ENCODE data around the gene PCDHB16. TPM values are rescaled to one million over a fixed set of nuclear protein-coding genes. Genes with fewer than 3 reads are reported as not detected.
"Not testable (repeated sequence)": the region's sequence is repeated elsewhere in the genome, so short reads cannot be mapped to it uniquely, and the experiment has no call there.

Gene PCDHB16
- total and polyA plus RNA-seq, 2 donors (not counting 1 experiment from before 2014, with no cell fraction given), result 1.5 TPM

DNA sequence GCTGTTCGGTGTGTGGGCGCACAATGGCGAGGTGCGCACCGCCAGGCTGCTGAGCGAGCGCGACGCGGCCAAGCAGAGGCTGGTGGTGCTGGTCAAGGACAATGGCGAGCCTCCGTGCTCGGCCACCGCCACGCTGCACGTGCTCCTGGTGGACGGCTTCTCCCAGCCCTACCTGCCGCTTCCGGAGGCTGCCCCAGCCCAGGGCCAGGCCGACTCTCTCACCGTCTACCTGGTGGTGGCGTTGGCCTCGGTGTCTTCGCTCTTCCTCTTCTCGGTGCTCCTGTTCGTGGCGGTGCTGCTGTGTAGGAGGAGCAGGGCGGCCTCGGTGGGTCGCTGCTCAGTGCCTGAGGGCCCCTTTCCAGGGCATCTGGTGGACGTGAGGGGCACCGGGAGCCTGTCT, 2.3 kb upstream of the PCDHB16 start:
- H3K4me1 ChIP-seq (ENCODE audit: control insufficient read depth, extremely low read depth, insufficient read depth, low read length); H3K4me2 ChIP-seq (ENCODE audit: extremely low read depth, insufficient read depth, low read length); H3K4me3 ChIP-seq (replicated peaks in 1 of 4; ENCODE audit: control extremely low read depth in 1 of 4, insufficient read depth in 1 of 4, low read depth in 3 of 4, low read length in 4 of 4); H3K36me3 ChIP-seq (ENCODE audit: control insufficient read depth, insufficient read depth, low read length); H2AFZ ChIP-seq (ENCODE audit: low read length); DNase-seq (ENCODE audit: low read depth in 2 of 2); H3K27ac ChIP-seq (ENCODE audit: insufficient read depth, low read length); H3K9me3 ChIP-seq (ENCODE audit: control insufficient read depth, insufficient read depth, low read depth, low read length); H3K79me2 ChIP-seq (ENCODE audit: control insufficient read depth, insufficient read depth, low read length); H4K20me1 ChIP-seq (ENCODE audit: control insufficient read depth, extremely low read depth, insufficient read depth, low read length); H3K27me3 ChIP-seq (ENCODE audit: control insufficient read depth, insufficient read depth, low read length); H3K9ac ChIP-seq (ENCODE audit: insufficient read depth, low read length): not testable (repeated sequence)

DNA sequence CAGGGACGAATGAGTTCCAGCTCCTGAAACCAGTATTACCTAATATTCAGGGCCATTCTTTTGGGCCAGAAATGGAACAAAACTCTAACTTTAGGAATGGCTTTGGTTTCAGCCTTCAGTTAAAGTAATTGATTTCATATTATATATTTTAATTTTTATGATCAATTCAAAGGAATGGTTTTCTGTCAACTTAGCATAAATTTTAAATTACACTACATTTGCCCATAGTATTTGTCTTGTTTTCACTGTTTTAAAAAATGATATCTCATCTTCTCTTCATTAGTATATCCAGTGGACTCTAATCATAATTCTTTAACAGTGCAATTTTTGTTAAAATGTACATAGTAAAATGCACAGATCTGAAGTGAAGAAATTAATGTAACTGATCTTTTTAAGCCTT, 1.9 kb upstream of the PCDHB16 start:
- Histone ChIP-seq H3K4me2 (ENCODE audit: extremely low read depth, insufficient read depth, low read length) (no peak overlapping the region), H4K20me1 (ENCODE audit: control insufficient read depth, extremely low read depth, insufficient read depth, low read length) (no peaks in the 10 kb centered on the region), H3K4me3 (replicated peaks in 1 of 4; ENCODE audit: control extremely low read depth in 1 of 4, insufficient read depth in 1 of 4, low read depth in 3 of 4, low read length in 4 of 4) (no peak overlapping the region), H3K27ac (ENCODE audit: insufficient read depth, low read length) (no peak overlapping the region), H3K79me2 (ENCODE audit: control insufficient read depth, insufficient read depth, low read length) (no peaks in the 10 kb centered on the region), H3K36me3 (ENCODE audit: control insufficient read depth, insufficient read depth, low read length) (no peaks in the 10 kb centered on the region), H3K4me1 (ENCODE audit: control insufficient read depth, extremely low read depth, insufficient read depth, low read length) (no peaks in the 10 kb centered on the region), H3K9ac (ENCODE audit: insufficient read depth, low read length) (no peak overlapping the region), H3K27me3 (ENCODE audit: control insufficient read depth, insufficient read depth, low read length) (no peaks in the 10 kb centered on the region), H3K9me3 (ENCODE audit: control insufficient read depth, insufficient read depth, low read depth, low read length) (no peaks in the 10 kb centered on the region), H2AFZ (ENCODE audit: low read length) (no peak overlapping the region)
- DNase-seq (ENCODE audit: low read depth in 2 of 2), result no peak
- TF ChIP-seq EZH2 (IDR thresholded peaks at IDR 0.05; ENCODE audit: low read length, missing control alignments), result no peak
- TF ChIP-seq, protein P1, sequence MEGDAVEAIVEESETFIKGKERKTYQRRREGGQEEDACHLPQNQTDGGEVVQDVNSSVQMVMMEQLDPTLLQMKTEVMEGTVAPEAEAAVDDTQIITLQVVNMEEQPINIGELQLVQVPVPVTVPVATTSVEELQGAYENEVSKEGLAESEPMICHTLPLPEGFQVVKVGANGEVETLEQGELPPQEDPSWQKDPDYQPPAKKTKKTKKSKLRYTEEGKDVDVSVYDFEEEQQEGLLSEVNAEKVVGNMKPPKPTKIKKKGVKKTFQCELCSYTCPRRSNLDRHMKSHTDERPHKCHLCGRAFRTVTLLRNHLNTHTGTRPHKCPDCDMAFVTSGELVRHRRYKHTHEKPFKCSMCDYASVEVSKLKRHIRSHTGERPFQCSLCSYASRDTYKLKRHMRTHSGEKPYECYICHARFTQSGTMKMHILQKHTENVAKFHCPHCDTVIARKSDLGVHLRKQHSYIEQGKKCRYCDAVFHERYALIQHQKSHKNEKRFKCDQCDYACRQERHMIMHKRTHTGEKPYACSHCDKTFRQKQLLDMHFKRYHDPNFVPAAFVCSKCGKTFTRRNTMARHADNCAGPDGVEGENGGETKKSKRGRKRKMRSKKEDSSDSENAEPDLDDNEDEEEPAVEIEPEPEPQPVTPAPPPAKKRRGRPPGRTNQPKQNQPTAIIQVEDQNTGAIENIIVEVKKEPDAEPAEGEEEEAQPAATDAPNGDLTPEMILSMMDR (conservative IDR thresholded peaks at IDR 0.05 in 1 of 2, IDR thresholded peaks at IDR 0.05 in 1 of 2; ENCODE audit: low read depth in 1 of 2, low read length in 2 of 2), result no peak

DNA sequence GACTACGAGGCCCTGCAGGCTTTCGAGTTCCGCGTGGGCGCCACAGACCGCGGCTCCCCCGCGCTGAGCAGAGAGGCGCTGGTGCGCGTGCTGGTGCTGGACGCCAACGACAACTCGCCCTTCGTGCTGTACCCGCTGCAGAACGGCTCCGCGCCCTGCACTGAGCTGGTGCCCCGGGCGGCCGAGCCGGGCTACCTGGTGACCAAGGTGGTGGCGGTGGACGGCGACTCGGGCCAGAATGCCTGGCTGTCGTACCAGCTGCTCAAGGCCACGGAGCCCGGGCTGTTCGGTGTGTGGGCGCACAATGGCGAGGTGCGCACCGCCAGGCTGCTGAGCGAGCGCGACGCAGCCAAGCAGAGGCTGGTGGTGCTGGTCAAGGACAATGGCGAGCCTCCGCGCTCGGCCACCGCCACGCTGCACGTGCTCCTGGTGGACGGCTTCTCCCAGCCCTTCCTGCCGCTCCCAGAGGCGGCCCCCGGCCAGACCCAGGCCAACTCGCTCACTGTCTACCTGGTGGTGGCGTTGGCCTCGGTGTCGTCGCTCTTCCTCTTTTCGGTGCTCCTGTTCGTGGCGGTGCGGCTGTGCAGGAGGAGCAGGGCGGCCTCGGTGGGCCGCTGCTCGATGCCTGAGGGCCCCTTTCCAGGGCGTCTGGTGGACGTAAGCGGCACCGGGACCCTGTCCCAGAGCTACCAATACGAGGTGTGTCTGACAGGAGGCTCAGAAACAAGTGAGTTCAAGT, 2.1 kb downstream of the PCDHB16 start:
- H3K9me3 ChIP-seq (ENCODE audit: control insufficient read depth, insufficient read depth, low read depth, low read length); H3K4me2 ChIP-seq (ENCODE audit: extremely low read depth, insufficient read depth, low read length); H3K9ac ChIP-seq (ENCODE audit: insufficient read depth, low read length); H3K27me3 ChIP-seq (ENCODE audit: control insufficient read depth, insufficient read depth, low read length); H4K20me1 ChIP-seq (ENCODE audit: control insufficient read depth, extremely low read depth, insufficient read depth, low read length); DNase-seq (ENCODE audit: low read depth in 2 of 2); H3K4me1 ChIP-seq (ENCODE audit: control insufficient read depth, extremely low read depth, insufficient read depth, low read length); H3K36me3 ChIP-seq (ENCODE audit: control insufficient read depth, insufficient read depth, low read length); H3K27ac ChIP-seq (ENCODE audit: insufficient read depth, low read length); H2AFZ ChIP-seq (ENCODE audit: low read length); H3K4me3 ChIP-seq (replicated peaks in 1 of 4; ENCODE audit: control extremely low read depth in 1 of 4, insufficient read depth in 1 of 4, low read depth in 3 of 4, low read length in 4 of 4); H3K79me2 ChIP-seq (ENCODE audit: control insufficient read depth, insufficient read depth, low read length): not testable (repeated sequence)

DNA sequence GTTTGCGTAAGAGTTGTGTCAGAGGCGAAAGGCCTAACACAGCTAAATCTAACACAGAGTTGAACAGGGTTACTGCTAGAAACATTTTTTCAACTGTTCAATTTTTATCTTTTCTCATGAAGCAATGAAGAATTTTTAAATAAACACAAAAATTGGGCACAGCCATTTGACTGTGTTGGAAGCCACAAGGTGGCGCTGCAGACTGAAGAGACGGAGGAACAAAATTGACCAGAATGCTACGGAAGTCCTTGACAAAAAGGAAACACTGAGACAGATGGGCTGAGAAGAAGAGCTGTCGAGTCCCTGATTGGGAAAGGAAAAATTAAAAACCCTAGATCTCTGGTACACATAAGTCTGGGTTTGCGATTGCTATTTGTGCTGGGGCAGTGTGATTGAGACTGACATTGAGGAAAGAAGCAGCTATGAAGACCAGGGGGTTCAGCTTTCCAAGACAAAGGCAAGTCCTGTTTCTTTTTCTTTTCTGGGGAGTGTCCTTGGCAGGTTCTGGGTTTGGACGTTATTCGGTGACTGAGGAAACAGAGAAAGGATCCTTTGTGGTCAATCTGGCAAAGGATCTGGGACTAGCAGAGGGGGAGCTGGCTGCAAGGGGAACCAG, 4.8 kb downstream of the PCDHB16 start, which contains the start of gene PCDHB9:
Gene PCDHB9 (plus strand): TSS at position 265 of the 616 bp plus-strand sequence. CDS start 158 bp downstream, at position 423.
- TF ChIP-seq, protein P1 (conservative IDR thresholded peaks at IDR 0.05 in 1 of 2, IDR thresholded peaks at IDR 0.05 in 1 of 2; ENCODE audit: low read depth in 1 of 2, low read length in 2 of 2), result peak; percentile 17 to 19
- no peak for TF ChIP-seq EZH2 (IDR thresholded peaks at IDR 0.05; ENCODE audit: low read length, missing control alignments)
- no peak within 1 kb of the TSS for H3K27ac ChIP-seq (ENCODE audit: insufficient read depth, low read length)
- H2AFZ ChIP-seq (ENCODE audit: low read length), result no peak within 1 kb of the TSS
- H3K4me1 ChIP-seq (ENCODE audit: control insufficient read depth, extremely low read depth, insufficient read depth, low read length), result no peaks in the 10 kb centered on the region
- H4K20me1 ChIP-seq (ENCODE audit: control insufficient read depth, extremely low read depth, insufficient read depth, low read length), result no peaks in the 10 kb centered on the region
- no peak within 1 kb of the TSS for H3K9ac ChIP-seq (ENCODE audit: insufficient read depth, low read length)
- H3K4me2 ChIP-seq (ENCODE audit: extremely low read depth, insufficient read depth, low read length), result no peak within 1 kb of the TSS
- no peaks in the 10 kb centered on the region for H3K9me3 ChIP-seq (ENCODE audit: control insufficient read depth, insufficient read depth, low read depth, low read length)
- peak within 1 kb of the TSS in 2 of 4 experiments; percentile 14 to 24 for H3K4me3 ChIP-seq (replicated peaks in 1 of 4; ENCODE audit: control extremely low read depth in 1 of 4, insufficient read depth in 1 of 4, low read depth in 3 of 4, low read length in 4 of 4)
- no peaks in the 10 kb centered on the region for H3K79me2 ChIP-seq (ENCODE audit: control insufficient read depth, insufficient read depth, low read length)
- DNase-seq (ENCODE audit: low read depth in 2 of 2), result peak; percentile 3 to 6
- H3K27me3 ChIP-seq (ENCODE audit: control insufficient read depth, insufficient read depth, low read length), result no peaks in the 10 kb centered on the region
- H3K36me3 ChIP-seq (ENCODE audit: control insufficient read depth, insufficient read depth, low read length), result no peaks in the 10 kb centered on the region

DNA sequence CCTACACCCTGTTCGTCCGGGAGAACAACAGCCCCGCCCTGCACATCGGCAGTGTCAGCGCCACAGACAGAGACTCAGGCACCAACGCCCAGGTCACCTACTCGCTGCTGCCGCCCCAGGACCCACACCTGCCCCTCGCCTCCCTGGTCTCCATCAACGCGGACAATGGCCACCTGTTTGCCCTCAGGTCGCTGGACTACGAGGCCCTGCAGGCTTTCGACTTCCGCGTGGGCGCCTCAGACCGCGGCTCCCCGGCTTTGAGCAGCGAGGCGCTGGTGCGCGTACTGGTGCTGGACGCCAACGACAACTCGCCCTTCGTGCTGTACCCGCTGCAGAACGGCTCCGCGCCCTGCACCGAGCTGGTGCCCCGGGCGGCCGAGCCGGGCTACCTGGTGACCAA, 6.5 kb downstream of the PCDHB16 start:
- H3K9ac ChIP-seq (ENCODE audit: insufficient read depth, low read length); H3K4me1 ChIP-seq (ENCODE audit: control insufficient read depth, extremely low read depth, insufficient read depth, low read length); H3K27me3 ChIP-seq (ENCODE audit: control insufficient read depth, insufficient read depth, low read length); H3K4me3 ChIP-seq (replicated peaks in 1 of 4; ENCODE audit: control extremely low read depth in 1 of 4, insufficient read depth in 1 of 4, low read depth in 3 of 4, low read length in 4 of 4); H2AFZ ChIP-seq (ENCODE audit: low read length); H3K79me2 ChIP-seq (ENCODE audit: control insufficient read depth, insufficient read depth, low read length); DNase-seq (ENCODE audit: low read depth in 2 of 2); H3K4me2 ChIP-seq (ENCODE audit: extremely low read depth, insufficient read depth, low read length); H3K36me3 ChIP-seq (ENCODE audit: control insufficient read depth, insufficient read depth, low read length); H4K20me1 ChIP-seq (ENCODE audit: control insufficient read depth, extremely low read depth, insufficient read depth, low read length); H3K9me3 ChIP-seq (ENCODE audit: control insufficient read depth, insufficient read depth, low read depth, low read length); H3K27ac ChIP-seq (ENCODE audit: insufficient read depth, low read length): not testable (repeated sequence)

Data from fibroblast of lung (primary cell).